GM18511 (cell line): Measurements from ENCODE around the gene GOLGA3.
"Not testable (repeated sequence)": the region's sequence is repeated elsewhere in the genome, so short reads cannot be mapped to it uniquely, and the experiment has no call there.

ENCODE experiments used
- ATAC-seq: cut with Tn5 transposase; IDR thresholded peaks from one replicate; pipeline ENCODE4 v1.9.1; 2021; ENCODE audit warnings: mild to moderate bottlenecking, moderate library complexity; ENCODE audit not compliant: unreplicated experiment

Gene GOLGA3

GRCh38 chr12:132781938-132782337 lies 46.7 kb downstream of the GOLGA3 start:
- ATAC-seq = no peak

DNA sequence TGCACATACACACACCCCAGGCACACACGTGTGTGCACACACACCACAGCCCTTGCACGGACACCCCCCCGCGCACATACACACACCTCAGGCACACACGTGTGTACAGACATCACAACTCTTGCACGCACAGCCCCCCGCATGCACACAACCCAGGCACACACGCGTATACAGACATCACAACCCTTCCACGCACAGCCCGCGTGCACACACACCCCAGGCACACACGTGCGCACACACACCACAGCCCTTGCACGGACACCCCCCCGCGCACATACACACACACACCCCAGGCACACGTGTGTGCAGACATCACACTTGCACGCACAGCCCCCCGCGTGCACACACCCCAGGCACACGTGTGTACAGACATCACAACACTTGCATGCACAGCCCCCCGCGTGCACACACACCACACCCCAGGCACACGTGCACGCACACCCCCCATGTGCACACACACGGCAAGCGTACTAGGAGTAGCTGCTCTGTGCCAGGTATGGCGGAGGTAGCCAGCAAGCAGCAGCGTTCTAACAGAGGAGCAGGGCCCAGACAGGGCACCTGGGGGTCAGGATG lies 48.8 kb downstream of the GOLGA3 start:
- ATAC-seq = no peak

- ATAC-seq = no peak
These were observed 51.1 kb downstream of the GOLGA3 start for GRCh38 chr12:132777614-132778013.

GRCh38 chr12:132776816-132777568 lies 51.7 kb downstream of the GOLGA3 start:
- ATAC-seq = no peak

DNA sequence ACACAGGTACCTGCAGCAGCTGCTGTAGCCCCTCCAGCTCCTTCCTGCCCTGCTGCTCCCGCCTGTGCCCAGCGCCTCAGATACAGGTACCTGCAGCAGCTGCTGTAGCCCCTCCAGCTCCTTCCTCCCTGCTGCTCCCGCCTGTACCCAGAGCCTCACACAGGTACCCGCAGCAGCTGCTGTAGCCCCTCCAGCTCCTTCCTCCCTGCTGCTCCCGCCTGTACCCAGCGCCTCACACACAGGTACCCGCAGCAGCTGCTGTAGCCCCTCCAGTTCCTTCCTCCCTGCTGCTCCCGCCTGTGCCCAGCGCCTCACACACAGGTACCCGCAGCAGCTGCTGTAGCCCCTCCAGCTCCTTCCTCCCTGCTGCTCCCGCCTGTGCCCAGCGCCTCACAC lies 52.4 kb downstream of the GOLGA3 start:
- not testable (repeated sequence) for ATAC-seq

GRCh38 chr12:132775502-132776229 lies 53.0 kb downstream of the GOLGA3 start:
- no peak for ATAC-seq

- no peak for ATAC-seq
These were observed 53.9 kb downstream of the GOLGA3 start for GRCh38 chr12:132774646-132775275.

GRCh38 chr12:132774159-132774558 lies 54.5 kb downstream of the GOLGA3 start:
- ATAC-seq = no peak

GRCh38 chr12:132773077-132773955 lies 55.4 kb downstream of the GOLGA3 start:
- no peak for ATAC-seq

DNA sequence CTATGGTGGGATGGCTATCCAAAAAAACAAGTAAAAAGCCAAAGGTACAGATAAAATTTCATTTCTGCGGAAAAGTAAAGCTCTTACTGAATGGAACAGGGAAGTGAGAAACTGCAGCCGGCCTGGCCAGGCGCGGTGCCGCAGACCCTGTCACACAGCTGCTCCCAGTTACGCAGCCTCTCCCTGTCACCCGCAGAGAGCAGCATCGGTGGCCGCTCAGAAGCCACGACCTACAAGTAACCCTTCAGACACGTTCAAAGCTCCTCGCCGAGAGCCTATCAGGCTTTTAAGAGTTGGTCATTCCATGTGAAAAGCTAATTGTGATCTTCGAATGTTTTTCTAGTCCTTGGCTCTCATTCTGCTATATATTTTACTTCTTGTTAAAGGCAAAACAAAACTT lies 56.1 kb downstream of the GOLGA3 start:
- peak; percentile 60 for ATAC-seq

- ATAC-seq = peak; percentile 69
These were observed 57.4 kb downstream of the GOLGA3 start for GRCh38 chr12:132771126-132771838.

GRCh38 chr12:132766380-132767085 lies 62.1 kb downstream of the GOLGA3 start:
- ATAC-seq = no peak

DNA sequence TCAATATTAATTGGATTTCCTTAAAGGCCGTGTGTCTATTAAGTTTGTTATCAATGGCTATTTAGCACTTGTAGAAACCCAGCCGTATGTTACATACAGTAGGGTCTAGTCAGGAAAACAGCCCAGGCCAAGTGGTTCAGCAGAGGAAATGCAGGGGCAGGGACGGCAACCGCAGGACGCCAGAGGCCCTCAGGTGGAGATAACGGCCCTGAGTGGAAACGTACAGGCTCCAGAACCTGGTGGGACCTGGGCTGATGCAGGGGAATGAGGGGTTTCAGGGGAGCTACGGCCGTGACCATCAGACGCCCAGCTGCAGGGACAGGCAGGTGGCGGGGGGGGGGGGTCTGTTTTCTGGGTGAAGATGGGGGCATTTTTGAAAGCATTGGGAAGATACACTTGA lies 63.3 kb downstream of the GOLGA3 start:
- ATAC-seq = no peak

DNA sequence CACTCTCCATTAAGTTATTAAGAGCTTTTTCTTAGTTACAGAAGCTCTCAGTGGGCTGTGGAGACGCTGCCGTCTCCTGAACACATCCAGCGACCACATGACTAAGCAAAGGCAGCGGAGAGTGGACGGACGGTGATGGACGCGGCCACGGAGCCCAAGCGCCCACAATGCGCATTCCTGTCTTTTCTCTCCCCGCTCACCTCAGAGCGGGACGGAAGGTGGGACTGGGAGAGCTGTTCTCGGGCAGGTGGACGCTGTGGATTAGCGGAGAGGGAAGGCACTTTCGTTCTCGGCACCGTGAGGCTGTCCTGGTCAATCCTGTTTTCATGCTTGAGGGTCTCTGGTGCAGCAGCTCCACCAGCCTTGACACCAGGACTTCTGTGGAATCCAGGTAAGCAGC lies 64.4 kb downstream of the GOLGA3 start:
- ATAC-seq = no peak

DNA sequence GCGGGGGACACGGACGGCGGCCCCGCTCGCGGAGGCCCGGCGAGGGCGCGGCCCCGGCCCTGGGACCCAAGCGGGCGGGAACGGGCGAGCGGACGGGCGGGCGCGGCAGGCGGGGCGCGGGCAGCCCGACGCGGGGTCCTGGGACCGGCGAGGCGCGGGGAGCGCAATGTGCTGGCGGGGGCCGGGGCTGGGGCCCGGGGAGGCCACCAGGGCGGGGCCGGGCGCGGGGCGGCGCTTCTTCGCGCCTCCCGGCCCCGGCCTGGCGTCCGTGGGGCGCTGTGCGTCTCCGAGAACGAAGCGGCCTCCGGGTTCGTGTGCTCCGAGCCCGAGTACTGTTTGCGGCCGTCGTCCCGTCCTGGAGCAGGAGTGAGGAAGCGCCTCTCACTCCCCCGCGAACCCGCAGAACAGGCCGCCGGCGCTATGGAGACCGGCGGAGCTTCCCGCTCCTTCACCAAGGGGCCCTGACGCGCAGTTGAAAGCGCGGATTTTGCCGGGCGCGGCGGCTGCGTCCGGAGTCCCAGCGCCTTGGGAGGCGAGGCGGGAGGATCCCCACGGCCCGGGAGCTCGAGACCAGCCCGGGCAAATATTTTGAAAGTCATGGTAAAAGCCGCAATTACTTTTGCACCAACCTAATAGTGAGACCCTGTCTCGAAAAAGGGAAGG lies 66.6 kb downstream of the GOLGA3 start:
- peak; percentile 85 for ATAC-seq

DNA sequence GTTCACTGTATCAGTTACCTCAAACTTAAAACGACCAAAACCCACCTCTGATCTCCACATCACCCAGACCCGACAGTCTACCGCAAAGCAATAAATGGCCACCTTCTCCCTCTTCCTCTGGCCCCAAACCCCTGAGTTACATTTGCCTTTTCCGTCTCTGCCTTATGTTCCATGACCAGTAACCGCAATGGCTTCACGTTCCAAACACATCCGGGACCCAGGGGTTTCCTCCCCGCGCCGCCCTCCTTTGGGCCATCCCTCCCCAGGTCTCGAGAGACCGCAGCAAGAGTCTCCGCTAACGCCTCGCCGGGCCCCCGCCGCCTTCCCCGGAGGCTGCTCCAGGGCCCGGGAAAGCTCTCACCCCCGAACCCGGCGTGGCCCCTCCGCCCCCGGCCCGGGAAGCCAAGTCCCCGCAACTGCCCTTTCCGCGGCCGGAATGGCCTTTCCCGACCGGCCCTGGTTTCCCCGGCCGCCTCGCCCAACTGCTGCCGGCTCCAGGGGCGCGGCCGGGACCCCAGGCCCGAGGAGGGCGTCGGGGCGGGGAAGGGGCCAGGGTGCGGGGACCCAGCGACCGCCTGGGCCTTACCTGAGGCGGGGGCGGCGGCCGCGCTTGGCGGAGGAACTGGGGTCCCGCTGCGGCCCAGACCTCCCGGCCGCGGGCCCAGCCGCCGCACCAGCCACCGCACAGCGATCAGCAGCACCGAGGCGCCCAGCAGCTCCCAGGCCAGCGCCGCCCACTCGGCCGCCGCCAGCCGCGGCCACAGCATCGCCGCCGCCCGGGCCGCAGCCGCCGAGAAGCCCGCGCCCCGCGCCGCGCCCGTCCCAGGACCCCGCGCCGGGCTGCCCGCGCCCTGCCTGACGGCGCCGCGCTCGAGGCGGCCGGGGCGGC lies 67.4 kb downstream of the GOLGA3 start, which contains the start of gene ANKLE2:
Gene ANKLE2 (minus strand): TSS at position 801 of the 889 bp plus-strand sequence. CDS start 34 bp downstream, at position 767.
- peak; percentile 39 for ATAC-seq

- ATAC-seq = no peak
These were observed 69.3 kb downstream of the GOLGA3 start for GRCh38 chr12:132759359-132759758.

- not testable (repeated sequence) for ATAC-seq
These were observed 69.8 kb downstream of the GOLGA3 start for GRCh38 chr12:132758825-132759224.
